OCI-LY3 (cell line): ENCODE data around the gene BCAP29.

Experiments
- H2AFZ ChIP-seq: fragments of 200-600, 300-600 bp; shearing (Covaris generic); 2 replicates; pipeline ENCODE4 v1.6.0; 2014; ENCODE audit warnings: antibody characterized with exemption, low read depth, low read length
- H3K27ac ChIP-seq: fragments of 200-600, 300-600 bp; sonication (generic); 2 replicates; pipeline ENCODE4 v1.5.1; 2014; ENCODE audit warnings: mild to moderate bottlenecking, low read length, moderate library complexity, mixed read lengths
- H3K27me3 ChIP-seq: fragments of 200-600, 300-600 bp; sonication (generic); 2 replicates; pipeline ENCODE4 v1.6.1; 2014; ENCODE audit warnings: low read depth, low read length, mixed read lengths
- H3K36me3 ChIP-seq: fragments of 200-600, 300-600 bp; sonication (generic); replicated peaks from 2 replicates; pipeline ENCODE3; 2014; ENCODE audit warnings: low read depth, low read length, mixed read lengths
- H3K4me1 ChIP-seq: fragments of 300-600, 200-600 bp; sonication (generic); 2 replicates; pipeline ENCODE4 v1.6.1; 2014; ENCODE audit warnings: low read length, mixed read lengths
- H3K4me2 ChIP-seq: fragments of 200-600, 300-600 bp; sonication (generic); 2 replicates; pipeline ENCODE4 v1.6.1; 2014; ENCODE audit warnings: low read length, mixed read lengths
- H3K4me3 ChIP-seq: fragments of 300-600, 200-600 bp; sonication (generic); 2 replicates; pipeline ENCODE4 v1.5.1; 2014; ENCODE audit warnings: antibody characterized with exemption, mild to moderate bottlenecking, low read length, moderate library complexity
- H3K79me2 ChIP-seq: fragments of 300-600, 200-600 bp; shearing (Covaris generic); 2 replicates; pipeline ENCODE4 v1.6.1; 2014; ENCODE audit warnings: mild to moderate bottlenecking, low read length, mixed read lengths
- H3K9ac ChIP-seq: fragments of 300-600, 200-600 bp; shearing (Covaris generic); 2 replicates; pipeline ENCODE4 v1.6.0; 2014; ENCODE audit warnings: mild to moderate bottlenecking, low read length, moderate library complexity
- H3K9me3 ChIP-seq: fragments of 200-600, 300-600 bp; shearing (Covaris generic); 2 replicates; pipeline ENCODE4 v1.6.1; 2014; ENCODE audit warnings: low read length, mixed read lengths; ENCODE audit not compliant: insufficient read depth
- H4K20me1 ChIP-seq: fragments of 200-600, 300-600 bp; sonication (generic); 2 replicates; pipeline ENCODE4 v1.6.1; 2016; ENCODE audit warnings: low read length, mixed read lengths; ENCODE audit not compliant: insufficient read depth
- EZH2phosphoT487 ChIP-seq: fragments of 200-600 bp; shearing (Covaris generic); IDR thresholded peaks from 2 replicates; pipeline ENCODE4 v1.6.1; 2018; ENCODE audit warnings: antibody characterized with exemption, mixed run types, low read depth
- TF ChIP-seq, protein P1 (sequence below): fragments of 200-600, 300-600 bp; sonication (generic); IDR thresholded peaks from 2 replicates; pipeline ENCODE4 v1.5.1; 2014; ENCODE audit warnings: antibody characterized with exemption, low read length, low read depth

The BCAP29 gene

DNA sequence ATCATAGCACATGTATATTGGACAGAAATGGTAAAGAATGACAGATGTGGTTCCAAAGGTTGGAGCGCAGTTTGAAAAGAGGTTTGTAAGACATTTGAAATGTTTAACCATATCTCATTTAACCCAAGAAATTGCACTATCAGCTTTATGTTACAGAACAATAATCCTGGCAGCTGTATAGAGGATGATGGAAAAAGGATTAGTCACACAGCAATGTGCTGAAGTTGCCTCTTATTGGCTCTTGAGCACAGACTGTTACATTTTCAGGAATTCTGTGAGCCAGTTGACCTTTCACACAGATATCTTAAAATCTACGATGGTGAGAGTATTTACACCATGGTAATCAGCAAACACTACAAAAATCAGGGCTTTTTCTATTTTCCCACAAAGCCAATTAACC, 20.2 kb upstream of the BCAP29 start:
- Histone ChIP-seq H3K4me3 (no peak overlapping the region), H2AFZ (no peak overlapping the region), H3K4me2 (no peak overlapping the region), H3K9me3 (no peaks in the 10 kb centered on the region), H4K20me1 (no peaks in the 10 kb centered on the region), H3K9ac (no peak overlapping the region), H3K27me3 (no peaks in the 10 kb centered on the region), H3K36me3 (peaks cover 10% of the 10 kb centered on the region), H3K4me1 (peaks cover 12% of the 10 kb centered on the region), H3K79me2 (peaks cover 29% of the 10 kb centered on the region), H3K27ac (no peak overlapping the region)
- TF ChIP-seq, protein P1, sequence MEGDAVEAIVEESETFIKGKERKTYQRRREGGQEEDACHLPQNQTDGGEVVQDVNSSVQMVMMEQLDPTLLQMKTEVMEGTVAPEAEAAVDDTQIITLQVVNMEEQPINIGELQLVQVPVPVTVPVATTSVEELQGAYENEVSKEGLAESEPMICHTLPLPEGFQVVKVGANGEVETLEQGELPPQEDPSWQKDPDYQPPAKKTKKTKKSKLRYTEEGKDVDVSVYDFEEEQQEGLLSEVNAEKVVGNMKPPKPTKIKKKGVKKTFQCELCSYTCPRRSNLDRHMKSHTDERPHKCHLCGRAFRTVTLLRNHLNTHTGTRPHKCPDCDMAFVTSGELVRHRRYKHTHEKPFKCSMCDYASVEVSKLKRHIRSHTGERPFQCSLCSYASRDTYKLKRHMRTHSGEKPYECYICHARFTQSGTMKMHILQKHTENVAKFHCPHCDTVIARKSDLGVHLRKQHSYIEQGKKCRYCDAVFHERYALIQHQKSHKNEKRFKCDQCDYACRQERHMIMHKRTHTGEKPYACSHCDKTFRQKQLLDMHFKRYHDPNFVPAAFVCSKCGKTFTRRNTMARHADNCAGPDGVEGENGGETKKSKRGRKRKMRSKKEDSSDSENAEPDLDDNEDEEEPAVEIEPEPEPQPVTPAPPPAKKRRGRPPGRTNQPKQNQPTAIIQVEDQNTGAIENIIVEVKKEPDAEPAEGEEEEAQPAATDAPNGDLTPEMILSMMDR: no peak

DNA sequence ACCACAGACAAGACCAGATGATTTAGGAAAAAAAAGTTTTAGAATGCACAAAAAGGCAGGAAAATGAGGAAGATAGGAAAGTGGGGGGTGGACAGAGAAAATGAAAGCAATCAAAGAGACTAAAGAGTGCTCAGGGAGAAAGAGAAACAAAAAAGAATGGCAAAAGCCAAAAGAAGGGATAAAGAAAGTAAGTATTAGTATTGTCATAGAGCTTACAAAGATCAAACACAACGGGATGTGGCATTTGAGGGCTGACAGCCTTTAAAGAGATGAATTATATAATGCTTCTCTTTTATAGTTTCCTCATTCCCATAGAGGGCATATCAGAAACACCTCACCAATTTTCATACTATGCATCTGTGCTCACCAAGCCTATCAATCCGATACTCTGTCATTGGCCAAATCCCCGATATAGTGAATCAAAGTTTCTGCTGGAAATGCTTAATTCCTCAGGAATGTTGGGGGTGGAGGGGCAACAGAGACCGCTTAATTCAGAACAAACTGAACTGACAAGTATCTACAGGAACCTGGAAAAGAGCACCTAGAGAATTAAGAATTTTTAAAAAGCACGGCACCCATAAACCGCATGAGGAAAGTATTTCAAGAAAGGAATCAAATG, 19.0 kb upstream of the BCAP29 start:
- no peak overlapping the region for H3K9ac ChIP-seq
- no peak overlapping the region for H3K4me2 ChIP-seq

DNA sequence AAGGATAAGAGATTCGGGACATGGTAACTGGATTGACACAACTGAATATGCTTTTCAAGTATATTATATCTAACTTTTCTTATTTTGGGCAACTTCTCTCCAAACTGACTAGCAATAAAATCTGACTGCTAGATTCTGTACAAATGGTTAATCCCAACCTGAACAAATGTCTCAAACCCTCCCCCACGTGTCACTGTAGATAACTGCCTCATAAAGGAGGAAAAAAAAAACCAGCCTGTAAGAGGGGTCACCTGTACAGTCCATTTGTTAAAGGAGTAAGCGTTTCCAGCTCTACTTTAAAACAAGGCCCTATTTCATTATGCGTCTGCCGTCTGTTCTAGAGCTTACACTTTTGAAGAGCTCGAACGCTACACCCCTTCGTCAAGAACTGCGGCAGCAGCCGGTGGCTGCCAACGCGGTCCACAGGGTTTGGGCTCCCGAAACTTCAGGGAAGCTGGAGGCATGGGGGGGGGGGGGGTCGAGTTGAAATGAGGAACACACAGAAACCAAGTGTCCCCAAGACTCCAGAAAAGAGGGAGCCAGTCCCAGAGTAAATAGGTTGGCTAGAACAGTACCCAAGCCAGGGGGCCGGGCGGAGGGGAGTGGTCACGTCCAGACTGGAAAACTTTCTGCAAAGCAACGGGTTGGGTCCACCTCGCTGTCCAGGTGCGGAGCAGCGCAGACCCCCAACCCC, 16.8 kb upstream of the BCAP29 start:
- Histone ChIP-seq H3K4me1 (peaks cover 16% of the 10 kb centered on the region), H3K27ac (no peak overlapping the region), H3K79me2 (peaks cover 31% of the 10 kb centered on the region), H3K36me3 (peaks cover 3% of the 10 kb centered on the region), H4K20me1 (no peaks in the 10 kb centered on the region), H3K9ac (peak overlapping the region; percentile 79), H3K4me3 (peak overlapping the region; percentile 92), H3K27me3 (no peaks in the 10 kb centered on the region), H2AFZ (peak overlapping the region; percentile 85), H3K9me3 (no peaks in the 10 kb centered on the region), H3K4me2 (peak overlapping the region; percentile 76)
- no peak for TF ChIP-seq EZH2phosphoT487
- TF ChIP-seq, protein P1: no peak

More for the DNA sequence above, 19.0 kb upstream of the BCAP29 start:
- Histone ChIP-seq H3K27ac (no peak overlapping the region), H3K27me3 (no peaks in the 10 kb centered on the region), H4K20me1 (no peaks in the 10 kb centered on the region), H2AFZ (no peak overlapping the region), H3K9me3 (no peaks in the 10 kb centered on the region), H3K4me1 (peaks cover 16% of the 10 kb centered on the region), H3K36me3 (peaks cover 10% of the 10 kb centered on the region), H3K79me2 (peaks cover 31% of the 10 kb centered on the region), H3K4me3 (no peak overlapping the region)
- no peak for TF ChIP-seq EZH2phosphoT487
- TF ChIP-seq, protein P1: no peak

DNA sequence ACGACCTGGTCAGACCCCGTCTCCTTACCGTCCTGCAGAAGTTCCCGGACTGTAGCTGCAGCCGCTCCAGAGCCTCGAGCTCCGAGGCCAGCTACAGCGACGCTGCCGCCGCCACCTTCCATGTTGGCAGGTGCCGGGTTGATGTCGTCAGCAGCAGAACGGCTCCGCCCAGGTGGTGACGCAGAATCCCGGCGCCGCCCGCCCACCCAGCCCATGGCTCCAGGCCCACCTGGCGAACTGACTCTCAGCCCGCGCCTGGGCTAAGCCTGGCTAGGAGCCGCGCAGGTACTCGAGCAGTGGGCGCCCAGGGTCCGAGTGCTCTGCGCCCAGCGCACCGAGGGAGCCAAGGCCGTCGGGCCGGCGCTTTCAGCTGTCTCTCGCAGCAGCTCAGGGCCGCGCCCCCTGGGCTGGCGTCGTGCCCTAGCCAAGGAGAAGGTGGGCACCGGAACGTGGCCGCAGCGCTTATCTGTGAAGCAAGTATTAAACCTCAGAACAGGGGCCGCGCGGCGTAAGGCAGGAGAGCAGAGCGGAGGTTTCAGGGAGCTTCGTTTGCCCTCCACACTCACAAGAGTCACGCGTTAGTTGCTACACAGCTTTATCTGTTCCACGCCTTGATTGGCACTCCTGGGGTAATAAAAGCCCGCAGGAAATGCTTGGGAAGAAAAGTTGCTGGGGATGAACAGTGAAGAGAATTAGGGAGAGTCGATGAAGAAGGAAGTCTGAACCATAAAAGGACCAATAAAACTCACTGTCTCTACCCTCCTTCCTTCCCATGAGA, 16.1 kb upstream of the BCAP29 start, which contains the start of the genes COG5 and DUS4L:
TSS of gene COG5 (minus strand) at position 146 of the 778 bp plus-strand sequence. CDS start at position 122, 24 bp downstream.
TSS of gene DUS4L (plus strand) at position 197 of the 778 bp plus-strand sequence. CDS start 3,100 bp downstream, outside the sequence.
- Histone ChIP-seq H3K79me2 (peaks cover 31% of the 10 kb centered on the region), H2AFZ (peak within 1 kb of the TSS; percentile 85), H3K27ac (peak within 1 kb of the TSS; percentile 24; the same call in 1 of the 2 replicates), H3K4me1 (peaks cover 16% of the 10 kb centered on the region), H3K27me3 (no peaks in the 10 kb centered on the region), H3K36me3 (peaks cover 3% of the 10 kb centered on the region), H3K9ac (peak within 1 kb of the TSS; percentile 79), H3K4me3 (peak within 1 kb of the TSS; percentile 92), H4K20me1 (no peaks in the 10 kb centered on the region), H3K4me2 (peak within 1 kb of the TSS; percentile 91), H3K9me3 (no peaks in the 10 kb centered on the region)
- TF ChIP-seq, protein P1: no peak
- TF ChIP-seq EZH2phosphoT487: no peak
